GM21528 (cell line): ENCODE measurements around the gene FZR1.

Experiments
- ATAC-seq: cut with Tn5 transposase; IDR thresholded peaks from one replicate; pipeline ENCODE4 v1.9.1; 2021; ENCODE audit warnings: mild to moderate bottlenecking, moderate library complexity; ENCODE audit not compliant: unreplicated experiment, low FRiP score

Gene FZR1

DNA sequence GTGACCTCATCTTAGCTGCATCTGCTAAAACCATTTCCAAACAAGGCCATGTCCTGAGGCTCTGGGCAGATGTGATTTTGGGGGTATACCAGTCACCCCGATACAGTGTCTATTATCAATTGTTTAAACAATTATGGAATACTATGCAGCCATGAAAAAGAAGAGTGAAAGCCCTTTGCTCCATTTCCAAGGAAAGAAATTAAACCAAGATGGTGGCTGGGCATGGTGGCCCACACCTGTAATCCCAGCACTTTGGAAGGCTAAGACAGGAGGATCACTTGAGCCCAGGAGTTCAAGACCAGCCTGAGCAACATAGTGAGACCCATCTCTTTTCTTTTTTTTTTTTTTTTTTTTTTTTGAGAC, 33.6 kb downstream of the FZR1 start:
- no peak for ATAC-seq

DNA sequence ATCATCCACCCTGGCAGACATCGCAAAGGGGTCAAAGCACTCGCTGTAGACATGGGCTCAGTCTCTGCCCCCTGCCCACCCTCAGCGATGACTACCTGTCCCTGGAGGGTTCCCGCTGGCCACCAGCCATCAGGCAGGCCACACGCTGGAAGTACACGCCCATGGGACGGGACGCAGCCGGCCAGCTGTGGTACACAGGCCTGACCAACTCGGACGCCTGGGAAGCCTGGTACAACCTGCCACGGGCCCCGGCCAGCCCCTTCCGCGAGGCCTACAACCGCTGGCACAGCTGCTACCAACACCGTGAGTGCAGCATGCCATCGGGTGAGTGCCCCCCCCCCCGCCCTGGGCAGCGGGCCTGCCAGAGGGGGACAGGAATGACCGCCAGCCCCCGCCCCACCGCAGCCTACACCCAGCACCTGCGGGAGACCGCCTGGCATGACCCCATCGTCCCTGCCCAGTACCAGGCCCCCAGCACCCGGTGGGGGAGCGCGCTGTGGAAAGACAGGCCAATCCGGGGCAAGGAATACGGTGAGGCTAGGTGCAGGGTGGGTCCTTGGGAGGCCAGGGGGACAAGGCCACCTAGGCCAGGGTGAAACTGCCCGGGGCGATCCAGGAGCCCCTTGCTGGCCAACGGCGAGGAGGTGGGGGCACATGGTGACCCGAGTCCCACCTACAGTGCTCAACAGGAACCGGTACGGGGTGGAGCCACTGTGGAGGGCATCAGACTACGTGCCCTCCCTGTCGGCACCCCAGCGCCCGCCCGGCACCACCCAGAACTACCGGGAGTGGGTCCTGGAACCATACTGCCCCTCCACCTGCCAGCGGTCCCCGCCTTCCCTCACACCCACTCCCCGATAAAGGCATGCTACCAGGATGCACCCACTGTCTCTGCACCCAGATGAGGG, 37.3 kb downstream of the FZR1 start:
- no peak for ATAC-seq

DNA sequence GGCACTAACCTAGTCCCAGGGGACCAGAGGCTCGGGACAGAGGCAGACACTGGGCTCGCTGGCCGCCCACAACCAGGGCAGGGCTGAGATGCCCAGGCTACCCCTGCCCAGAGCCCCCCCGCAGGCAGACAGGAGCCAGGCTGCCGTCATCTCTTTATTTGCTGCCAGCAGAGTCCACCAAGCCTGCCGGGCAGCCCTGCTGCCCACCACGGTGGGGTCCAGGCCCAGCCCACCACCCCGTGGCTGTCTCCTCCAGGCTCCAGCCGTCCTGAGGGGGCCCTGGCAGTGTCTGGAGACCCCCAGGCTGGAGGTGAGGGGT, 37.9 kb downstream of the FZR1 start:
- no peak for ATAC-seq

DNA sequence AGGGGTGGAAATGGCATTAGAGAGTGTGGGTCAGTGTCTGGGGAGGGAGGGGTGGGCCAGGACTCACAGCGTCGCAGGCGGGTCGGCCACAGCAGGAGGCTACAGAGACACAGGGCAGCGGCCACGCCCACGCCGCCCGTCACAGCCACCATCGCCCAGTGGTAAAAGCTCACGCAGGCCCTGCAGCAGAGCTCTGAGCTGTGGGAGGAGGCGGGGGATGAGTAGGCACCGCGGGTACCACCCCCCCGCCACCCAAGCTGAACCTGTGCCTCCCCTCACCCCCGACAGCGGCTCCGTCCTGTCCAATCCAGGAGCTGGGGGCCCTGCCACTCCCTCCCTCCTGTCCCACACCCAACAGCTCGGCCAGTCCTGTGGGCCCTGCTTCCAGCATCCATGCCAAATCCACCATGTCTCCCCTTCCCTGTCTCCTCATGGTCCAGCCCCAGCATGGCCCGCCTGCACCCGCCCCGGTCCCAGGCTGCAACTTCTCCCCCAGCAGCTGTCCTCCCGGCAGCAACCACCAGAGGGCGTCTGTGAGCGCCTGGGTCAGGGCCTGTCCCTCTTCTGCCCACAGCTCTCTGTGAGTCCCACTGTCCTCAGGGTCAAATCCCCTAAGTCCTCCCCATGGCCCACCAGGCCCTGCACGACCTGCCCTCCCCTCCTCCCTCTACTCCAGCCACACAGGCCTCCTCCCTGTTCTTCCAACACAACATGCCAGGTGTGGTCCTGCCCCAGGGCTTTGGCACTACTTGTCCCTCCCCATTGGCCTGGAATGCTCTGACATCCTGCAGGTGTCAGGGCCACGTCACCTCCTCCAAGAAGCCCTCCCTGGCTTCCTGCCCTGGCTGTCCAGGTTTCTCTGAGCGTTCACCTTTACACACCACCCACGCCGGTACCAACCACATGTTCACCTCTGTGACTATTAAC, 38.9 kb downstream of the FZR1 start:
- ATAC-seq: no peak

DNA sequence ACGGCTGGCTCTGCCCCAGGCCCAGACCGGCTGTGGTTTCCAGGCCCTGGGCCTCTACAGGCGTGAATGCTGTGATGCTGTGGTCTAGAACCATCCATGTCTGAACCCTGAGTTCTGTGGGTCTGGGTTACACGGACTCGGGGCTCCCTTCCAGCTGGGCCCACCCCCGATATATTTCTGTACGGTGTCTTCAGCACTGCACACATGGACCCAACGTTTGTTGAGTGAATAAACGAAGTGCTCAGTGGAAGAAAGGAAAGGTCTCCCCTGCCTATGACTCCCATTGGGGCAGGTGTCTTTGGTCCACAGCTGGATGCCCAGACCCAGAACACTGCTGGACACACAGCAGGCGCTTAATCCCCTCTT, 39.5 kb downstream of the FZR1 start:
- ATAC-seq: no peak

DNA sequence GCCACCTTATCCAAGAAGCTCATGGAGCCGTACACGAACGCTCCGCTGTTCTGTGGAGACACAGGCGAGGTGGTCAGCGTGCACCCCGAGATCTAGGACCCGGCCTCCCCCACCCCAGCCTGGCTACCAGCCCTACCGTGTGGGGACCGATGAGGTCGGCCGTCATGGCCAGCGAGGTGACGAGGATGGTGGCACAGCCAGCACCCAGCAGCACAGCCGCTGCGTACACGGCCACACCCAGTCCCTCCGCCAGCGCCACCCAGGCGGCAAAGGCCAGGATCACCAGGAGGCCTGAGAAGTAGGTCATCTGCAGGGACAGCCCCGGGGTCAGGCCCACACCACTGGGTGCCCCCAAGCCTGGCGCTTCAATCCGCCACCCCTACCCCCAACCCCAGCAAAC, 40.0 kb downstream of the FZR1 start:
- ATAC-seq: no peak

DNA sequence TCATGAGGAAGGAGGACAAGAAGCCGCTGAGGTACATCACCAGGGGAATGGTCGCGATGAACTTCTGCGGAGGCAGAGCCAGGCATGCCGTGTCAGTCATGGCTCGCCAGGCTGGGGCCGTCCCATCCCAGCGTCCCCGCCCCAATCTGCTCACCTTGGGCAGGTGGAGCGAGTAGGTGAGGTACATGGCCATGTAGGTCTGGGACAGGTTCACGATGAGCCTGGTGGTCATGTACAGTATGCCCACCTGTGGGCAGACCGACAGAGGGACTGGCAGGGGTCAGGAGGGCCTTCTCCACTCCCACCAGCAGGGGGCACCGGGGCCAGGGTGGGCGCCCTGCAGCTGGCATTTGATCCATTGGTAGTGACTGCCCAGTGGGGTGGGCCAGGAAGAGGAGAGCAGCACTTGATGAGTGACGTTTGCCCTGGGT, 41.2 kb downstream of the FZR1 start:
- ATAC-seq: no peak

DNA sequence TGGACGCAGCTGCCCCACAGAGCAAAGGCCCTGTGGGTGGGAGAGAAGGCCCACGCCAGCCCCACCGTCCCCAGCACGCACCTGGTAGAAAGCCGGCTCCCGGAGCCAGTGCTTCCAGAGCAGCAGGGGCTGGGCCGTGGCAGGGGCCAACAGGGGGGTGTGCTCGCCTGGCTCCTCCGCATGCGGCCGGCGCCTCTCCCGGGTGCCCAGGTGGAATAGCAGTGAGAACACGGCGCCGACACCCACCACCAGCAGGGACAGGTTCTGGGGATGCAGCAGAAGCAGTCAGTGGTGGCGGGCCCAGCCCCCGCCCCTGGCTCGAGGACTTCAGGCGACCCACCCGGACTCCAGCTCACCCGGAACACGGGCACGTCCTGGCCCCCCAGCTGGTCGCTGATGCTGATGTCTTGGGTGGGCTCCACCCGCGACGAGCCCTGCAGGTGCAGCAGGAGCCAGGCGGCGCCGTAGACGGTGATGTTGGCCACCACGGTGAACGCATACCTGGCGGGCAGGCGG, 41.7 kb downstream of the FZR1 start:
- no peak for ATAC-seq

DNA sequence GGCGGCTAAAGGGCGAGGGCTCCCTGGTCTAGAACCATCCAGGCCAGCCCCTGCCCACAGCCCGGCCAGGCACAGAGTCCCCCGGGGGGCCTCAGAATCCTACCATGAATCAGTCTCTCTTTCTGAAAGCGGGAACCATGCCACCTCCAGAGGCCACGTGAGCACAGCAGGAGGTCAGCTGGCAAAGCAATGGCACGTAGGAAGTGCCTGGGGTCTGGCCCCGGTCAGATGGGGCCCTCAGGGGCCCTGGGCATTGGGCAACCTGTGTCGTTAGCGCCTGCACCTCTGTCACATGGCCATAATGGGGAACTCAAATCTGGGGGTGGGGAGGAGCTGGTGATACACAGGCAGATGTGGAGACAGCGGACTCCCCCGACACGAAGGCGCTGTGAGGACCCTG, 42.5 kb downstream of the FZR1 start:
- ATAC-seq: no peak

DNA sequence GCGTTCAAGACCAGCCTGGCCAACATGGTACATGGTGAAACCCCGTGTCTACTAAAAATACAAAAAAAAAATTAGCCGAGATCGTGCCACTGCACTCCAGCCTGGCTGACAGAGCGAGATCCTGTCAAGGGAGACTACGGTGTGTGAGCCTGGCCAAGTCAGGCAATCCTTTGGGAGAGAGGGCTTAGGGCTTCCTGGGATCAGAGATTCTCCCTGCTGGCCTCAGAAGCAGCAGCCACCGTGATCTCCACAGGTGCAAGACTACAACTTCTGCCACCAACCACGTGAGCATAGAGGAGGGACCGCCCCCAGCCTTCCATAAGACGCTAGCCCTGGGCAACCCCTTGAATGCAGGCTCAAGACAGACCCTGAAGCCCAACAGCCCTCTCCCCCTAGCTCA, 43.7 kb downstream of the FZR1 start:
- ATAC-seq: no peak

DNA sequence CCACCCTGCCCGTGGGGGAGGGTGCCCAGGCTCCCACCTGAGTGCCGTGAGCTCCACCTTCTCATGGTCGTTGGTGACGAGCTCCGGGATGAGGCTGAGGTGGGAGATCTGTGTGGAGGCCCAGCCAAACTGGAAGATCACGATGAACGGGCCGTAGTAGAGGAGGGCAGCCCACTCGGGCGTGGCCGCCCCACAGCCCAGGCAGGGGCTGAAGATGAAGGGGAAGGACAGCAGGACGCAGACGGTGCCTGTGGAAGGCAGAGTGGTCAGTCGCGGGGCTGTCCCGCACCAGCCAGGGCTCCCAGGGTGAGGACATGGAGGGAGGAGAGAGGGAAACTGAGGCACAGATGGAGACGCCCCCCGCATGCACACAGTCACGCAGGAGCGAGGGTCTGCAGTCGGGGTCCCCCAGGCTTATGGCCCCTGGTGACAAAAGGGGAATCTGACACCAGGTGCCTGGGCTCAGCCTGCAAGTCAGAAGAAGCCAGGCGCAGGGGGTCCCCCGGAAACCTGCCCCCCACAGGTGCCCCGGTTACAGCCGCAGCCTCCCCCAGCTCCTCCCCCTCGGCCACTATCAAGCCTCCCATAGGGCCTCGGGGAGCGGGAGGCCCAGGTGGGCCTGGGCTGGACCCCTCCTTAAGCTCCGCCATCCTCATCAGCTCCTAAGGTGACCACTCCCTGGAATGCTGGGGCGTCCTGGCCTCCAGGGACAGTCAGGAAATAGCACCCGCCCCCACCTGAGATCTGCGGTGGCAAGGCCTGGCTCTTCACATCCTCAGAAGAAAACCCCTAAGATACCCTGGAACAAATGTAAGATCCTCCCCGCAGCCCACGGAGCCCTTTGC, 45.1 kb downstream of the FZR1 start:
- ATAC-seq: no peak

DNA sequence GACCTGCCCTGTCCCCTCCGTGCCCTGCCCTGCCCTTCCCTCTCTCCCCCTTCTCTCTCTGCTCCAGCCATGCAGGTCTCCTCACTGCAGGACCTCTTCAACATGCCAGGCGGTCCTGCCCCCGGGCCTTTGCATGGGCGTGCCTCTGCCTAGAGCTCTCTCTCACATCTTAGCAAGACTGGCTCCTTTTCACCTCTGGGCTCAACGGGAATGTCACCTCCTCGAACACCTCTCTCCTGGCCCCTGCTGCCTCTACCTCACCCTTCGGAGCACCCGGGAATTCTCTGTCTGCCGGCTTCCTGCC, 45.6 kb downstream of the FZR1 start:
- ATAC-seq: no peak

DNA sequence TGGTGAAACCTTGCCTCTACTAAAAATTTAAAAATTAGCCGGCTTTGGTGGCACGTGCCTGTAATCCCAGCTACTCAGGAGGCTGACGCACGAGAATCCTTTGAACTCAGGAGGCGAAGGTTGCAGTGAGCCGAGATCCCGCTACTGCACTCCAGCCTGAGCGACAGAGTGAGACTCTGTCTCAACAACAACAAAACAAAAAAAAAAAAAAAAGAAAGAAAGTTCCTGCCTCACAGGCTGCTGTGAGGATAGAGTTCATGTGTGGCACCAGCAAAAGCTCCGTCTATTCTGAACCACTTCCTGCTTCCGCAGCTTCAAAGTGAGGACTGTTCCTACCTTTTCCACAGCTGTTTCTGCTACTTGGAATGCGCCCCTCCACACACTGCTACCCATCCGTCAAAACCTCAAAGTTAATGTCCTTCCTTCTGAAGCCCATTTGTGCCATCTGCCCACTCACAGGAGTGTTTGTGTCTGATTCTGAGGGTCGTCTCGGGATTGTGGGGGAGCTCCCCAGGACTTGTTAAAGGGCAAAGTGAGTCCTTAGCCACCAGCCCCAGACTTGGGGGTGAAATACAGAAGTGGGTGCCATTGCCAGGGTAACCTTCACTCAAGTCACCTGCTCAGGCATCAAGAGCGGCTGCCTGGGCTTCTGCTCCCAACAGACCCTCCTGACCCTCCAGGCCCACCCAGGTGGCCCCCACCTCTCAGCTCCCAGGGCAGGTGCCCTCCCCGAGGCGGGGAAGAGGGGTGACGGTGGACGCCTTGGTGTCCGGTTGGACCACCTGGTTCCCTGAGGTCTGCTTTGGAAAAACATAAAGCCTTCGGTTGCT, 48.4 kb downstream of the FZR1 start:
- no peak for ATAC-seq

DNA sequence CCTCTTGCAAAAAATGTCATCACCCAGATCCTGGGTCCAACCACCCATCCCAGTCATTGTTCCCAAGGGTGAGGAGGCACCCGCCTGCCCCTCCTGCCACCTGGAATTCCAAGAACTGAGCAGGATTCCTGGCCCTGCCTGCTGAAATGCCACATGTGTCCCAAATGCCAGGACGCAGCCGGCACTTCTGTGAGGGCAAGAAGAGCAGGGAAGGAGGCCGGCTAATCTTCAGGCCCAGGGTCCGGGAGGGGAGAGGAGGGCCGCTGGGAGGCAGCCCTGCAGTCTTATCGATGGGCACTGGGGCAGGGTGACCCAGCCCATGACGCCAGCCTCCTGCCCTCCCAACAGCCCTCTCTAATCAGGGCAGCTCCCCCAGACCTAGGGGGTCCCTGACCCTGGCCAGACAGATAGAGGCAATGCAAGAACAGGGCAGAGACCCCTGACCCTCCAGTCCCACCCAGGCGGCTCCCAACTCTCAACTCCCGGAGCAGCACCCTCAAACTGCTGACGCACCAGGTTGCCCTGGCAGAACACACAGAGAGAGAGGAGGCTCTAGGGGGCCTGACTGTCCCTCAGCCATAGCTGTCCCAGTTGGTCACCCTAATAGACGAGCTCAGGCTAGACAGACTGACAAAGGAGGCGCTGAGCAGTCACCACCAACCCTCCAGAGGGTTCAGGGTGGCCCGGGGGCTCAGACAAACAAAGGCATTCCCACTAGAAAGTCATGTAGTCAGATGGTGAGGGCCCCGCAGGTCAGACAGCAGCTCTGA, 49.7 kb downstream of the FZR1 start:
- ATAC-seq: no peak

DNA sequence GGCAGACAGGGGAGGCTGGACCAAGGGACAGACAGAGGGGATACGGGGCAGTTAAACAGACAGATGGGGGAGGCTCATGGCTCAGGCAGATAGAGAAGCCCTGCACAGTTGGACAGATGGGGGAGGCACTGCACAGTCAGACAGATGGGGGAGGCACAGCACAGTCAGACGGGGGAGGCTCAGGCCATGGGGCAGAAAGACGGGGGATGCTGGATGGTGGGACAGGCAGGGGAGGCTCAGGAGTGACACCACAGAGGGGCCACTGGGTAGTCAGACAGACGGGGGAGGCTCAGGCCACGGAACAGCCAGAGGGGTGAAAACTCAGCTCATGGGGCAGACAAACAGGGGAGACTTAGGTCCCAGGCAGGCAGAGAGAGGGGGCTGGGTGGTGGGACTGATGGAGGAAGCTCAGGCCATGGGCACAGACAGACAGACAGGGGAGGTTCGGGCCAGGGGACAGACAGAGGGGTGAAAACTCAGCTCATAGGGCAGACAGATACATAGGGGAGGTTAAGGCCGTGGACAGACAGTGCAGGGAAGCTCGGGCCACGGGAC, 50.4 kb downstream of the FZR1 start:
- ATAC-seq: no peak

DNA sequence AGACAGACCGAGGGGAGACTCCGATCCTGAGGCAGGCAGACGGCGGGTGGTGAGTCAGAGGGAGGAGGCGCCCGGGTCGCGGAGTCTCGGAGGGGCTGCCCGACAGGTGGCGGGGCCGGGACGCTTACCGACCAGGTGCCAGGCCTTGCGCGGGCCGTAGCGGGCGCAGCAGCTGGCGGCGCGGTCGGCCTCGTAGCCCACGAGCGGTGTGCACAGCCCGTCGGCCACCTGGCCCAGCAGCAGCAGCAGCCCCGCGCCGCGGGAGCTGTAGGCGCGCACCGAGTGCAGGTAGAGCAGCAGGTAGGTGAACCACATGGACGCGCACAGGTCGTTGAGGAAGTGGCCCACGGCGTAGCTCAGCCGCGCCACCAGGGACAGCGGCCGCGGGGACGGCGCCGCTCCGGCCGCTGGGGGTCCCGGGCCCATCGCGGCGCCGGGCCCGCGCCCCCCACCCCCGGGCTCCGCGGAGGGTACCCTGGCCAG, 50.9 kb downstream of the FZR1 start:
- ATAC-seq: peak; percentile 22

DNA sequence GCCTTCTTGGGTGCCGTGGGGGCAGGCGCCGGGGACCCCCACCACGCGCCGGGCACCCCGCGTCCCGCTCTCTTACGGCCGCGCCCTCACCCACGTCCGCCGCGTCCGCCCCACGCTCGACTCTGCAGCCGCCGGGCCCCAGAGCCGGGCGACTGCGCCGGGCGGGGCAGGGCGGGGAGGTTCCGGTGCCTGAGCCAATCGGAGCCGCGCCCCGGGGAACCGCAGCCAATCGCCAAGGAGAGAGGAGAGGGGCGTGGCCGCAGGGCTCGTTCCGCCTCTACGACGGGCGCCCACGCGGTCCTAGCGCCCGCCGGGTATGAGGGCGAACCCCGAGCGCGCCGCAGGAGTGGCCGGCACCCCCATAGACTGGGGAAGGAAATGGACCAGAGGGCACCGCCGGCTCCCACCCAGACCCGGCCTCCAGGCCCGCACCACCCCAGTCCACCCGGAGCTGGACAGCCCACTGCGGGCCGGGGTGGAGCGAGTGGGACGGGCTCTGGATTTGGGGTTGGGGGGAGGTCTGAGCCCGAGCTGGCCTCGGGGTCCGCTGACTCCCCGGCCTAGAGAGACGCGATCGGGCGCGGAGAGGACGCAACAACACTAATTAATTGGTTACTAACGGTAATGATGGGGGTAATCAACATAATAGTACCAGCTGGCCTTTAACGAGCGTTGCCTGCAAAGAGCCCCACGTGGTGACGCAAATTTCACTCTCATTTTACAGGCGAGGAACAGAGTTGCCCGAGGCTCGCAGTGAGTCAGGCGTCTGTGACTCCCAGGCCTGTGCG, 51.5 kb downstream of the FZR1 start, which contains the start of gene MFSD12:
MFSD12 (minus strand) TSS at position 126 of the 788 bp plus-strand sequence. CDS start 183 bp downstream, outside the sequence.
- ATAC-seq: peak; percentile 80
